ENCODE measurements around the gene PLAAT2. TPM values are rescaled to one million over a fixed set of nuclear protein-coding genes. Genes with fewer than 3 reads are reported as not detected.

Gene PLAAT2
- total and polyA plus RNA-seq, 8 donors = 0.26 TPM; not detected in 7

GRCh38 chr11:63536669-63537292, 26.4 kb downstream of the PLAAT2 start, which contains the start of gene PLAAT4:
Gene PLAAT4 (plus strand): TSS chr11:63536808. CDS start chr11:63536869, 61 bp downstream.
- Histone ChIP-seq H3K36me3 (no peaks in the 10 kb centered on the region), H3K27ac (peak within 1 kb of the TSS; percentile 40 to 90 (median 66)), H3K27me3 (no peaks in the 10 kb centered on the region), H3K4me3 (peak within 1 kb of the TSS in 3 of 4 donors; percentile 6 to 46 (median 30)), H3K4me1 (peaks cover 4 to 16% (median 10%) of the 10 kb centered on the region in 3 donors), H3K9me3 (no peaks in the 10 kb centered on the region)
- intact Hi-C loops (cut with DNase I) = no loop called here
- DNase-seq = peak in 5 of 6 donors; percentile 16 to 68 (median 31)
- ATAC-seq = peak; percentile 65 to 81 (median 74)
- TF ChIP-seq CTCF (IDR thresholded peaks at IDR 0.05) = no peak
- WGBS, 2 donors = 27 to 31% methylated on average over 10 of the region's 10 CpGs
- no peak for FAIRE-seq

GRCh38 chr11:63535734-63536133, 27.4 kb downstream of the PLAAT2 start:
- no peak overlapping the region for H3K27ac ChIP-seq
- H3K9me3 ChIP-seq = no peaks in the 10 kb centered on the region
- no peaks in the 10 kb centered on the region for H3K27me3 ChIP-seq
- DNase-seq = no peak
- H3K36me3 ChIP-seq = no peaks in the 10 kb centered on the region
- ATAC-seq = no peak
- WGBS, 2 donors = 88 to 100% methylated on average over 1 of the region's 1 CpG
- intact Hi-C loops (cut with DNase I) = no loop called here
- H3K4me3 ChIP-seq = no peak overlapping the region
- no peak for TF ChIP-seq CTCF (IDR thresholded peaks at IDR 0.05)
- peaks cover 4 to 19% (median 10%) of the 10 kb centered on the region in 3 donors for H3K4me1 ChIP-seq
- FAIRE-seq = no peak

GRCh38 chr11:63534895-63535461, 28.2 kb downstream of the PLAAT2 start:
- Histone ChIP-seq H3K9me3 (no peaks in the 10 kb centered on the region), H3K36me3 (no peaks in the 10 kb centered on the region), H3K4me3 (no peak overlapping the region), H3K27me3 (no peaks in the 10 kb centered on the region), H3K27ac (no peak overlapping the region), H3K4me1 (peaks cover 4 to 19% (median 10%) of the 10 kb centered on the region in 3 donors)
- DNase-seq (no peak), ATAC-seq (no peak), FAIRE-seq (no peak)
- intact Hi-C loops (cut with DNase I) = no loop called here
- WGBS, 2 donors = 94 to 95% methylated on average over 5 of the region's 5 CpGs
- TF ChIP-seq CTCF (IDR thresholded peaks at IDR 0.05) = no peak

GRCh38 chr11:63534076-63534475, 29.1 kb downstream of the PLAAT2 start:
- DNase-seq = no peak
- Histone ChIP-seq H3K27me3 (no peaks in the 10 kb centered on the region), H3K27ac (no peak overlapping the region), H3K4me1 (peaks cover 4 to 19% (median 10%) of the 10 kb centered on the region in 3 donors), H3K4me3 (no peak overlapping the region), H3K9me3 (no peaks in the 10 kb centered on the region), H3K36me3 (no peaks in the 10 kb centered on the region)
- WGBS, 2 donors = 84 to 92% methylated on average over 3 of the region's 3 CpGs
- FAIRE-seq = no peak
- no peak for TF ChIP-seq CTCF (IDR thresholded peaks at IDR 0.05)
- intact Hi-C loops (cut with DNase I) = no loop called here
- no peak for ATAC-seq
